ENCODE measurements around the gene COL6A2. TPM values are rescaled to one million over a fixed set of nuclear protein-coding genes. Genes with fewer than 3 reads are reported as not detected.
A peak's percentile ranks its signal among the peaks of the same experiment; 100 is the strongest.

The COL6A2 gene
- total and polyA plus RNA-seq, 2 donors: 55.2 to 182 TPM

GRCh38 chr21:46063734-46064680 is 33.9 kb upstream of the COL6A2 start:
- DNase-seq (ENCODE audit: low read depth in 6 of 9, low spot score in 9 of 9): no peak
- H3K9me3 ChIP-seq (ENCODE audit: control insufficient read depth in 2 of 2, insufficient read depth in 1 of 2, low read length in 1 of 2): peaks cover 3 to 20% of the 10 kb centered on the region in 2 donors
- peaks cover 6 to 45% of the 10 kb centered on the region in 2 donors for H3K4me1 ChIP-seq (ENCODE audit: control insufficient read depth in 2 of 2, insufficient read depth in 2 of 2, low read length in 2 of 2)
- H3K36me3 ChIP-seq (ENCODE audit: control insufficient read depth in 2 of 2, insufficient read depth in 2 of 2, low read length in 1 of 2): no peaks in the 10 kb centered on the region
- H3K27me3 ChIP-seq (ENCODE audit: control insufficient read depth in 2 of 2, insufficient read depth in 1 of 2, low read length in 1 of 2): peaks cover 0 to 22% of the 10 kb centered on the region in 2 donors
- no peak overlapping the region for H3K27ac ChIP-seq (ENCODE audit: low read depth in 1 of 2, low read length in 1 of 2)
- H3K4me3 ChIP-seq (ENCODE audit: low read length in 2 of 2): no peak overlapping the region
- 93% methylated on average over 30 of the region's 30 CpGs for WGBS

DNA sequence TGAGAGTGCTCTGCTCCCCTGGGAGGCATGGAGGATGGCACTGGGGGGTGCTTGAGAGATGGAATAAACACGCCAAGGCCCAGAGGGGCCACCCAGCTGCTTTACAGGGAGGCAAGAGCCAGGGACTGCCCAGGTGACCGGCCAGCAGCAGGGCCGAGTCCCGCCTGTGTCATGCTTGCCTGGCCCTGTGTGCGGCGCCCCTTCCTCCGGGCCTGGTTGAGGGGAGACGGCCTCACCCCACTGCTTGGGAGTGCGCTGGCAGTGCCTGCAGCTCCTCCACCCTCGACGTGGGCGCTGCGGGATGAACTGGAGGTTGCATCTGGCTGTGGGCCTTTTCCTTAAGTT is 33.1 kb upstream of the COL6A2 start:
- Histone ChIP-seq H3K27me3 (ENCODE audit: control insufficient read depth in 2 of 2, insufficient read depth in 1 of 2, low read length in 1 of 2) (peaks cover 0 to 23% of the 10 kb centered on the region in 2 donors), H3K4me1 (ENCODE audit: control insufficient read depth in 2 of 2, insufficient read depth in 2 of 2, low read length in 2 of 2) (peaks cover 6 to 45% of the 10 kb centered on the region in 2 donors), H3K27ac (ENCODE audit: low read depth in 1 of 2, low read length in 1 of 2) (peak overlapping the region; percentile 58 to 80), H3K4me3 (ENCODE audit: low read length in 2 of 2) (no peak overlapping the region), H3K36me3 (ENCODE audit: control insufficient read depth in 2 of 2, insufficient read depth in 2 of 2, low read length in 1 of 2) (no peaks in the 10 kb centered on the region), H3K9me3 (ENCODE audit: control insufficient read depth in 2 of 2, insufficient read depth in 1 of 2, low read length in 1 of 2) (peaks cover 3 to 20% of the 10 kb centered on the region in 2 donors)
- 74% methylated on average over 13 of the region's 13 CpGs for WGBS
- DNase-seq (ENCODE audit: low read depth in 6 of 9, low spot score in 9 of 9): no peak

DNA sequence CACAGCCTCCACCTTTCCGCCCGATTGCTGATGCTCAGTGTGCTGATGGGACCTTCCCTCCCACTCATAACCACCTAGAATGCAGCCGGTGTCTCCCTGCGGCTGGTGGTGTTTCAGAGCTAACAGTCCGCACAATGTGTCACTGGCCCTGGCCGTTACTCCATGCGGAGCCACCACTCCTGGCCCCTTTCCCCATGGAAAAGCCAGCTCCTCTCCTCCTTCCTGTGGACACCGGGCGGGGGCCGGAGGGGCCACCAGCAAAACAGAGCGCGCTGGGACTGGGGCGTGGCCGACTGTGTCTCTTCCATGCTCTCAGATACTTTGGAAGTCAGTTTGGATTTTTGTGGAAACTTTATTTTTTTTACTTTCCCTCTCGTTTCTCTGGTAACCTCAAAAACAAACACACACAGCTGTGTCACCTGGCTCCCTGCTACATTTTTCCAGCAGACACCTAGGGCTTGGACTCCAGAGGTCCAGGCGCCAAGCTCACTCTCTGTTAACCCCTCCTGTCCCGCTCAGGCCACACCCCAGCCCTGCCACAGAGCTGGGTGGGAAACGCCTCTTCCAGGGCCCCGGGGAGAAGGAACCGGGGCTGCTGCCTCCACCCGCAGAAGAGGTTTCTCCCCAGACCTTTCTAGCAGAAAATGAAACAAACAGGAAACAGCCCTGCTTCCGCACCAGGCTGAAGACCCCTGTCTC is 32.5 kb upstream of the COL6A2 start:
- Histone ChIP-seq H3K4me3 (ENCODE audit: low read length in 2 of 2) (peak overlapping the region; percentile 7 to 31), H3K4me1 (ENCODE audit: control insufficient read depth in 2 of 2, insufficient read depth in 2 of 2, low read length in 2 of 2) (peaks cover 6 to 40% of the 10 kb centered on the region in 2 donors), H3K9me3 (ENCODE audit: control insufficient read depth in 2 of 2, insufficient read depth in 1 of 2, low read length in 1 of 2) (peaks cover 3 to 20% of the 10 kb centered on the region in 2 donors), H3K27me3 (ENCODE audit: control insufficient read depth in 2 of 2, insufficient read depth in 1 of 2, low read length in 1 of 2) (peaks cover 0 to 23% of the 10 kb centered on the region in 2 donors), H3K27ac (ENCODE audit: low read depth in 1 of 2, low read length in 1 of 2) (peak overlapping the region; percentile 75 to 80), H3K36me3 (ENCODE audit: control insufficient read depth in 2 of 2, insufficient read depth in 2 of 2, low read length in 1 of 2) (no peaks in the 10 kb centered on the region)
- DNase-seq (ENCODE audit: low read depth in 6 of 9, low spot score in 9 of 9): peak in 4 of 9 donors; percentile 34 to 72 (median 48)
- 53% methylated on average over 22 of the region's 22 CpGs for WGBS

DNA sequence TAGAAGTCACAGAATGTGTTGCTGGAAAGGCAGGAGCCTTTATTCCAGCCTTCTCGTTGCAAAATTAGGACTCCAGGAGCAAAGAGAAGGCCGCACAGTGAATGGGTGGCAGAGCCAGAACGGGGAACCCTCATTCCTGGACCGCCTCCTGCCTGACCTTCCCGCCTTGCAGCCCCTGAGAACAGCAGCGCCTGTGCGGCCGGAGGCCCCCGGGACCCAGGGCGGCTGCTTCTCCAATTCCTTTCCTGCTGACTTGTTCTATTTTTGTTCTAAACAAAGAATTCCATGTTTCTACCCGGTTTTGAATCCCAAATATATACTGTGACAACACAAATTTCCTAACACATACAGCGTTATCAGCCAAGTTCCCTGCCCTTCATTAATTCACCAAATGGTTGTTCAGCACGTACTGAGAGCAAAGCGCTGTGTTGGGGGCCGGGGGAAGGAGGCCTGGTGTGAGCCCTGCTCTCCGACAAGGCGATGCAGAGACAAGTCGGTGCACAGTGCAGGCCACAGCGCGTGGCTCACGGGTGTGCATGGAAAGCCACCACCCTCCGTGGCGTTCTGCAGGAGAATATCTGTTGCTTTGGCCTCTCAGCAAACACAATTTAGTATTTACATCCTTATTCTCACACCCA is 31.9 kb upstream of the COL6A2 start:
- Histone ChIP-seq H3K36me3 (ENCODE audit: control insufficient read depth in 2 of 2, insufficient read depth in 2 of 2, low read length in 1 of 2) (no peaks in the 10 kb centered on the region), H3K4me1 (ENCODE audit: control insufficient read depth in 2 of 2, insufficient read depth in 2 of 2, low read length in 2 of 2) (peaks cover 6 to 37% of the 10 kb centered on the region in 2 donors), H3K27ac (ENCODE audit: low read depth in 1 of 2, low read length in 1 of 2) (peak overlapping the region; percentile 75 to 80), H3K27me3 (ENCODE audit: control insufficient read depth in 2 of 2, insufficient read depth in 1 of 2, low read length in 1 of 2) (peaks cover 0 to 19% of the 10 kb centered on the region in 2 donors), H3K9me3 (ENCODE audit: control insufficient read depth in 2 of 2, insufficient read depth in 1 of 2, low read length in 1 of 2) (peaks cover 2 to 20% of the 10 kb centered on the region in 2 donors), H3K4me3 (ENCODE audit: low read length in 2 of 2) (peak overlapping the region; percentile 7 to 31)
- WGBS: 54% methylated on average over 23 of the region's 23 CpGs
- DNase-seq (ENCODE audit: low read depth in 6 of 9, low spot score in 9 of 9): peak in 1 of 9 donors; percentile 6

DNA sequence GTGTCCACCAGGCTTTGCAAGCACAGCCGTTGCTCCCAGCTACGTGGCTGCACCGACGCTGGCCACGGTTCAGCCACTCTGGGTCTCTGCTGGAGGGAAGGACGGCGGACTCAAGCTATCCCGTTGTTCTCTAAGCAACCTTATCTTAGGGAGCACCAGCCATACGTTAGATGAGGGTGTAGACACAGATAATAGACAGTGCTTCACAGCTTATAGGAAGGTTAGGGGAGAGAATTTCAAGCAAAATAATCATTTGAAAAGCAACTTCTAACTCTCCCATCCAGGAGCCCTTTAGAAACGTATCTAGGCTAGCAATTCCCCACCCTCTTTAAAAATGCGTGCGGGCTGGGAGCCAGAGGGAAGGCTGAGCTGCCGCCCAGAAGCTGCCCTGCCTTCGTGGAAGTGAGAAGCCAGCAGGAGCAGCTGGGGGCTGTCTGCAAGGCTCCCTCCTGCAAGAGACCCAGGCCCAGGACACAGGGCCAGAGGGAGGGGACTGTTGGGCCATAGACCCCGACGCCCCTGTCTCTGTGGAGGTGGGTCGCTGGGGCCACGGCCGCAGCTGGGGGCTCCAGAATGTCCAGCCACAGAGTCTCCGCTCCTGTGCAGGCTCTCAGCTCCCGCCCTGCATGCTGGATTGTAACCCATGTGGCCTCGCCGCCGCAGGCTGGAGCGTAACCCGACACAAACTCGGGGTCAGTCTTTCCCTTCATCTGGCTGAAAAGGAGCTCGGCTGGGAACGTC is 31.2 kb upstream of the COL6A2 start:
- 92% methylated on average over 29 of the region's 29 CpGs for WGBS
- H3K27ac ChIP-seq (ENCODE audit: low read depth in 1 of 2, low read length in 1 of 2): peak overlapping the region; percentile 58 to 80
- H3K36me3 ChIP-seq (ENCODE audit: control insufficient read depth in 2 of 2, insufficient read depth in 2 of 2, low read length in 1 of 2): no peaks in the 10 kb centered on the region
- H3K9me3 ChIP-seq (ENCODE audit: control insufficient read depth in 2 of 2, insufficient read depth in 1 of 2, low read length in 1 of 2): peaks cover 1 to 16% of the 10 kb centered on the region in 2 donors
- no peak for DNase-seq (ENCODE audit: low read depth in 6 of 9, low spot score in 9 of 9)
- peaks cover 6 to 32% of the 10 kb centered on the region in 2 donors for H3K4me1 ChIP-seq (ENCODE audit: control insufficient read depth in 2 of 2, insufficient read depth in 2 of 2, low read length in 2 of 2)
- peaks cover 0 to 16% of the 10 kb centered on the region in 2 donors for H3K27me3 ChIP-seq (ENCODE audit: control insufficient read depth in 2 of 2, insufficient read depth in 1 of 2, low read length in 1 of 2)
- H3K4me3 ChIP-seq (ENCODE audit: low read length in 2 of 2): no peak overlapping the region

DNA sequence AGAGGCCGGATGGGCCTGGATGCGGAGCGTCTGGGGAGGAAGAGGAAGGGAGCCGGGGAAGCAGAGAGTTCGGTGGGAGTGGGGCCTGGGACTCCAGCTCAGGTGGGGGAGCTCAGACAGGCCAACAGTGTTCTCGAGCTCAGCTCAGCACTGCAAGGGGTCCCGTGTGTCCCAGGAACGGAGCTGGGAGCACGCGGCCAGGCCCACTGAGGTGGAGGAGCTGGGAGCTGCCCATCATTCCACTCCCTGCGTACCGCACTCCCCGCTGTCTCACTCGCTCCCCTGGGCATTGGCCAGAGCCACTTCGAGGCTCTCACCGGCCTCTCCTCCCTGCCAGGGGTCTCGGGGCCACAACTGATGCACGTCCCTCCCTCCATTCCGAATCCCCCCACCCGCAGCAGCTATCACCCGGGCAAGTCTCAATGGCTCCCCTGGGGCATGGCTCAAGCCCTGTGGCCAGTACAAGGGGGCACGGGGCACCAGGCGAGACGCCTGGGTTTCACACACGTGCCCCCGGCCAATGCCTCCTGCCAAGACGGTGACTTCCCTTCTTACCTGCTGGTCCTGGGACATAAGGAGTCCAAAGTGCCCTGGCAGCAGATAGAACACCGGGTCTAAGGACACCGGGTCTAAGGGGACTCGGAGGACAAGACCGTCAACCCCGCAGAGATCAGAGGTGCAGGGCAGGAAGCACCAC is 30.3 kb upstream of the COL6A2 start:
- Histone ChIP-seq H3K27ac (ENCODE audit: low read depth in 1 of 2, low read length in 1 of 2) (no peak overlapping the region), H3K27me3 (ENCODE audit: control insufficient read depth in 2 of 2, insufficient read depth in 1 of 2, low read length in 1 of 2) (peaks cover 0 to 11% of the 10 kb centered on the region in 2 donors), H3K9me3 (ENCODE audit: control insufficient read depth in 2 of 2, insufficient read depth in 1 of 2, low read length in 1 of 2) (peaks cover 0 to 8% of the 10 kb centered on the region in 2 donors), H3K4me1 (ENCODE audit: control insufficient read depth in 2 of 2, insufficient read depth in 2 of 2, low read length in 2 of 2) (peaks cover 6 to 29% of the 10 kb centered on the region in 2 donors), H3K4me3 (ENCODE audit: low read length in 2 of 2) (no peak overlapping the region), H3K36me3 (ENCODE audit: control insufficient read depth in 2 of 2, insufficient read depth in 2 of 2, low read length in 1 of 2) (no peaks in the 10 kb centered on the region)
- WGBS: 93% methylated on average over 32 of the region's 32 CpGs
- DNase-seq (ENCODE audit: low read depth in 6 of 9, low spot score in 9 of 9): no peak

- Histone ChIP-seq H3K27me3 (ENCODE audit: control insufficient read depth in 2 of 2, insufficient read depth in 1 of 2, low read length in 1 of 2) (peaks cover 0 to 9% of the 10 kb centered on the region in 2 donors), H3K4me1 (ENCODE audit: control insufficient read depth in 2 of 2, insufficient read depth in 2 of 2, low read length in 2 of 2) (peaks cover 6 to 29% of the 10 kb centered on the region in 2 donors), H3K36me3 (ENCODE audit: control insufficient read depth in 2 of 2, insufficient read depth in 2 of 2, low read length in 1 of 2) (no peaks in the 10 kb centered on the region), H3K4me3 (ENCODE audit: low read length in 2 of 2) (no peak overlapping the region), H3K27ac (ENCODE audit: low read depth in 1 of 2, low read length in 1 of 2) (no peak overlapping the region), H3K9me3 (ENCODE audit: control insufficient read depth in 2 of 2, insufficient read depth in 1 of 2, low read length in 1 of 2) (no peaks in the 10 kb centered on the region)
- 63% methylated on average over 14 of the region's 14 CpGs for WGBS
- DNase-seq (ENCODE audit: low read depth in 6 of 9, low spot score in 9 of 9): no peak
These were observed 29.3 kb upstream of the COL6A2 start for GRCh38 chr21:46068516-46069079.

- peaks cover 6 to 29% of the 10 kb centered on the region in 2 donors for H3K4me1 ChIP-seq (ENCODE audit: control insufficient read depth in 2 of 2, insufficient read depth in 2 of 2, low read length in 2 of 2)
- peaks cover 0 to 5% of the 10 kb centered on the region in 2 donors for H3K27me3 ChIP-seq (ENCODE audit: control insufficient read depth in 2 of 2, insufficient read depth in 1 of 2, low read length in 1 of 2)
- H3K4me3 ChIP-seq (ENCODE audit: low read length in 2 of 2): no peak overlapping the region
- H3K9me3 ChIP-seq (ENCODE audit: control insufficient read depth in 2 of 2, insufficient read depth in 1 of 2, low read length in 1 of 2): no peaks in the 10 kb centered on the region
- H3K36me3 ChIP-seq (ENCODE audit: control insufficient read depth in 2 of 2, insufficient read depth in 2 of 2, low read length in 1 of 2): no peaks in the 10 kb centered on the region
- WGBS: 70% methylated on average over 10 of the region's 13 CpGs
- H3K27ac ChIP-seq (ENCODE audit: low read depth in 1 of 2, low read length in 1 of 2): no peak overlapping the region
- DNase-seq (ENCODE audit: low read depth in 6 of 9, low spot score in 9 of 9): no peak
These were observed 28.7 kb upstream of the COL6A2 start for GRCh38 chr21:46069166-46069565.
